A673 (cell line): ENCODE data around the gene TNFRSF13B. TPM values are rescaled to one million over a fixed set of nuclear protein-coding genes. Genes with fewer than 3 reads are reported as not detected.

Experiments
- BruUV-seq: library from RNA; stranded (reverse); fragments of 400-500 nt; replicated peaks from 2 replicates; lab custom pipeline; 2021; lab: Mats Ljungman, UMichigan
- CTCF ChIA-PET: fragments of 300-600 bp; sonication (Branson Sonifier 250); formaldehyde crosslinking; loops from one replicate; lab custom pipeline; 2022; ENCODE audit warnings: antibody characterized with exemption; lab: Charles Lee
- POLR2A ChIA-PET: fragments of 300-600 bp; sonication (Branson Sonifier 250); formaldehyde crosslinking; loops from one replicate; lab custom pipeline; 2022; ENCODE audit warnings: antibody characterized with exemption; ENCODE audit not compliant: low non-redundant PET; lab: Charles Lee
- DNase-seq: peaks from one replicate; pipeline ENCODE4 v3.0.0-alpha.2; 2015; ENCODE audit warnings: low spot score
- H3K27ac ChIP-seq: fragments of 200-600 bp; sonication (generic); 2 replicates; pipeline ENCODE4 v1.5.1; 2016; ENCODE audit warnings: mixed run types, low read depth, mild to moderate bottlenecking, mixed read lengths, antibody characterized with exemption, low read length; ENCODE audit not compliant: poor library complexity, severe bottlenecking
- H3K27me3 ChIP-seq: fragments of 200-600 bp; sonication (generic); replicated peaks from 2 replicates; pipeline ENCODE4 v1.6.1; 2017; ENCODE audit warnings: mixed run types, low read depth, mild to moderate bottlenecking, mixed read lengths, antibody characterized with exemption, low read length; ENCODE audit not compliant: insufficient read depth, poor library complexity
- H3K36me3 ChIP-seq: fragments of 200-600 bp; sonication (generic); 2 replicates; pipeline ENCODE4 v1.6.1; 2016; ENCODE audit warnings: mixed run types, mild to moderate bottlenecking, mixed read lengths, antibody characterized with exemption, low read length; ENCODE audit not compliant: insufficient read depth, poor library complexity, severe bottlenecking
- H3K4me1 ChIP-seq: fragments of 200-600 bp; sonication (generic); 2 replicates; pipeline ENCODE4 v1.6.1; 2017; ENCODE audit warnings: mixed run types, mild to moderate bottlenecking, mixed read lengths, antibody characterized with exemption, low read length; ENCODE audit not compliant: insufficient read depth, poor library complexity, severe bottlenecking
- H3K4me3 ChIP-seq: fragments of 200-600 bp; sonication (generic); 2 replicates; pipeline ENCODE4 v1.5.1; 2016; ENCODE audit warnings: low read depth, mixed run types, mild to moderate bottlenecking, mixed read lengths, low read length; ENCODE audit not compliant: poor library complexity, severe bottlenecking
- H3K9me3 ChIP-seq: fragments of 200-600 bp; sonication (generic); 2 replicates; pipeline ENCODE4 v1.6.1; 2016; ENCODE audit warnings: mixed run types, low read depth, mild to moderate bottlenecking, mixed read lengths, antibody characterized with exemption, low read length; ENCODE audit not compliant: poor library complexity, severe bottlenecking
- CTCF ChIP-seq: fragments of 300-800, 200-600 bp; sonication (generic); conservative IDR thresholded peaks from 2 replicates; pipeline ENCODE4 v1.5.1; 2017; ENCODE audit warnings: low read depth, mild to moderate bottlenecking, antibody characterized with exemption, low read length, moderate library complexity, mixed read lengths
- EZH2 ChIP-seq: fragments of 200-600 bp; sonication (generic); IDR thresholded peaks from 2 replicates; pipeline ENCODE4 v1.6.1; 2017; ENCODE audit warnings: borderline replicate concordance, low read depth, mild to moderate bottlenecking, mixed read lengths, antibody characterized with exemption, low read length; ENCODE audit not compliant: poor library complexity, severe bottlenecking
- intact Hi-C: fragments of 100-400 bp; cut with micrococcal nuclease; formaldehyde crosslinking; loops from one replicate; pipeline ENCODE4 v1.10.0; 2022; ENCODE audit not compliant: unreplicated experiment
- total RNA-seq: library from RNA; stranded (reverse); gene quantifications from 2 replicates; pipeline ENCODE4 v1.2.3, GENCODE V29; 2021

The TNFRSF13B gene
- total RNA-seq, 1 experiment from 2014 or later = not detected

- ChIA-PET CTCF (no interaction called here), POLR2A (no interaction called here)
- H3K36me3 ChIP-seq = no peaks in the 10 kb centered on the region
- no peak overlapping the region for H3K4me3 ChIP-seq
- H3K9me3 ChIP-seq = no peaks in the 10 kb centered on the region
- no peaks in the 10 kb centered on the region for H3K4me1 ChIP-seq
- no peaks in the 10 kb centered on the region for H3K27me3 ChIP-seq
- no peak for DNase-seq
- intact Hi-C loops = no loop called here
- no peak for TF ChIP-seq EZH2
- TF ChIP-seq CTCF = no peak
- BruUV-seq = no TSS peak
- no peak overlapping the region for H3K27ac ChIP-seq
Measured at GRCh38 chr17:16942141-16943031, 29.5 kb downstream of the TNFRSF13B start.

- TF ChIP-seq EZH2 (no peak), CTCF (no peak)
- intact Hi-C loops = no loop called here
- H3K4me3 ChIP-seq = no peak overlapping the region
- no peaks in the 10 kb centered on the region for H3K4me1 ChIP-seq
- no TSS peak for BruUV-seq
- DNase-seq = no peak
- no peaks in the 10 kb centered on the region for H3K27me3 ChIP-seq
- no peaks in the 10 kb centered on the region for H3K9me3 ChIP-seq
- POLR2A ChIA-PET = no interaction called here
- H3K27ac ChIP-seq = no peak overlapping the region
- H3K36me3 ChIP-seq = no peaks in the 10 kb centered on the region
- CTCF ChIA-PET = no interaction called here
Measured at GRCh38 chr17:16941072-16942036, 30.6 kb downstream of the TNFRSF13B start.

GRCh38 chr17:16940116-16940881 is 31.6 kb downstream of the TNFRSF13B start:
- no TSS peak for BruUV-seq
- POLR2A ChIA-PET = no interaction called here
- TF ChIP-seq EZH2 (no peak), CTCF (no peak)
- Histone ChIP-seq H3K27ac (no peak overlapping the region), H3K4me3 (no peak overlapping the region), H3K9me3 (no peaks in the 10 kb centered on the region), H3K4me1 (no peaks in the 10 kb centered on the region), H3K36me3 (no peaks in the 10 kb centered on the region), H3K27me3 (no peaks in the 10 kb centered on the region)
- intact Hi-C loops = no loop called here
- peak; percentile 26 for DNase-seq
- CTCF ChIA-PET = no interaction called here
